HepG2 (cell line): ENCODE measurements around the gene CD300LG. TPM values are rescaled to one million over a fixed set of nuclear protein-coding genes. Genes with fewer than 3 reads are reported as not detected.

Experiments used
- ETV6 ChIP-seq: sonication (generic); formaldehyde crosslinking; conservative IDR thresholded peaks from 2 replicates; pipeline ENCODE4 v1.4.0; 2020; ENCODE audit warnings: missing genetic modification reagents
- FOXM1 ChIP-seq: sonication (generic); formaldehyde crosslinking; IDR thresholded peaks from 2 replicates; pipeline ENCODE4 v1.5.0; 2020; ENCODE audit warnings: missing genetic modification reagents
- FOXO1 ChIP-seq: sonication (generic); formaldehyde crosslinking; IDR thresholded peaks from 2 replicates; pipeline ENCODE4 v1.4.0; 2020; ENCODE audit warnings: missing genetic modification reagents
- ZNF460 ChIP-seq: sonication (generic); formaldehyde crosslinking; IDR thresholded peaks from 2 replicates; pipeline ENCODE4 v1.5.1; 2020; ENCODE audit warnings: missing genetic modification reagents, mild to moderate bottlenecking, borderline replicate concordance
- polyA plus RNA-seq, 8 experiments: library from polyadenylated mRNA; depleted of rRNA in 3 of 8; stranded (reverse) in 7 of 8; unstranded in 1 of 8; fragments of >200 nt; fragmentation: Illumina TruSeq in 4 of 8; extraction: Trizol in 4 of 8; gene quantifications; 2 replicates each; pipeline versions ENCODE4 v1.2.1 to v1.2.3, GENCODE V29; 2011 to 2016; ENCODE audit warnings: low read depth in 4 of 8, missing spikeins in 1 of 8, mixed read lengths in 1 of 8; ENCODE audit not compliant: insufficient read depth in 1 of 8
- total RNA-seq, 5 experiments: library from RNA; depleted of rRNA; stranded (reverse); fragments of >200 nt; fragmentation: Illumina TruSeq; extraction: Trizol; gene quantifications; 2 replicates each; pipeline ENCODE4 v1.2.3, GENCODE V29; 2016; ENCODE audit warnings: low read depth in 1 of 5
- TF ChIP-seq, protein P1 (sequence below): sonication (generic); formaldehyde crosslinking; IDR thresholded peaks from 2 replicates; pipeline ENCODE4 v1.8.0; 2022; ENCODE audit warnings: mild to moderate bottlenecking, missing genetic modification reagents; ENCODE audit not compliant: insufficient replicate concordance
- TF ChIP-seq, protein P2 (sequence below): sonication (generic); formaldehyde crosslinking; IDR thresholded peaks from 2 replicates; pipeline ENCODE4 v1.8.0; 2022; ENCODE audit warnings: low read depth, missing genetic modification reagents
- TF ChIP-seq, protein P3 (sequence below): sonication (generic); formaldehyde crosslinking; IDR thresholded peaks from 2 replicates; pipeline ENCODE4 v1.4.0; 2020; ENCODE audit warnings: mild to moderate bottlenecking, missing genetic modification reagents
- TF ChIP-seq, protein P4 (sequence below): sonication (generic); formaldehyde crosslinking; IDR thresholded peaks from 2 replicates; pipeline ENCODE4 v1.8.1; 2023; ENCODE audit warnings: mild to moderate bottlenecking, moderate library complexity, missing genetic modification reagents
- TF ChIP-seq, protein P5 (sequence below): sonication (generic); formaldehyde crosslinking; IDR thresholded peaks from 2 replicates; pipeline ENCODE4 v1.4.0; 2020; ENCODE audit warnings: missing genetic modification reagents, borderline replicate concordance

Gene CD300LG
- total and polyA plus RNA-seq, 2 of the 13 experiments (the other 11 are each of a cell fraction or from before 2014, with no cell fraction given) = not detected

DNA sequence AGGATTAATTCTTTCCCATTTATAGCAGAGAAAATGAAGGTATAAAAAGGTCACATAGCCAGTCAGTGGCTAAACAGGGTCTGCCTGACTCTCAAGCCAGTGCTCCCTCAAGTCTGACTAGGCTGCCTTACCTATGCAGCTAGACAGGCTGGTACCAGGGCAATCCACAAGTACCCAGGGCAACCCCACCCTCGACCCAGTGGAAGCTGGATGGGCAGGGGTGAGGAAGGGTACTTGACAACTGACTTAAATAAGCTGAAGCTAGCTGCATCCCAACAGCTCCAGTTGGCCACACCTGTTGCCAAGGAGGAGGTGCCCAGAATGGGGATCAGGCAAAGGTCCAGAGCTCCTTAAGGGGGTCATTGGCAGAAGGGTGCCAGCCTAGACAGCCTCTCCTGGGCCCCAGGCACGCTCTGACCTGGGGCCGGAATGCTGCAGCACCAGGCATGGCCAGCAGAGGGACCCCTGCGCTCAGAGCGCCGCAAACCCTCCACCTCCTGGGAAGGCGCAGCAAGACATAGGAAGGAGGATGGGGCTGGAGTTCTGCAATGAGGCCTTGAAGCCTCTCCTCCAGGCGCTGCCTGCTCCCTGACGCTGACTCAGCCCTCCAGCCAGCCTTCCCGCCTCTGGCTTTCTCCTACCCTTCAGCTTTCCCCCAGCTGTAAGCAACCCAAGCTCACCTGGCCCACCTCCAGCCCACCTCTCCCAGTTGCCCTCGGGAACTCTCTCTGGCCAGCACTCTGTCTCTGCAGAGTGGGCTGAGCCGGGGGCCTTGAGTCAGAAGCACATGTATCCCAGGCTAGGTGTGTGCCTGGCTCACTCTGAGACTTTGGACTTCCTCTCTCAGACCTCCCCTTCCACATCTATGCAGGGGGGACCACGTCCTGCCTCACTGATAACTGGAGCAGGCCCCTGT, 31.5 kb downstream of the CD300LG start (continued):
- TF ChIP-seq, protein P1, sequence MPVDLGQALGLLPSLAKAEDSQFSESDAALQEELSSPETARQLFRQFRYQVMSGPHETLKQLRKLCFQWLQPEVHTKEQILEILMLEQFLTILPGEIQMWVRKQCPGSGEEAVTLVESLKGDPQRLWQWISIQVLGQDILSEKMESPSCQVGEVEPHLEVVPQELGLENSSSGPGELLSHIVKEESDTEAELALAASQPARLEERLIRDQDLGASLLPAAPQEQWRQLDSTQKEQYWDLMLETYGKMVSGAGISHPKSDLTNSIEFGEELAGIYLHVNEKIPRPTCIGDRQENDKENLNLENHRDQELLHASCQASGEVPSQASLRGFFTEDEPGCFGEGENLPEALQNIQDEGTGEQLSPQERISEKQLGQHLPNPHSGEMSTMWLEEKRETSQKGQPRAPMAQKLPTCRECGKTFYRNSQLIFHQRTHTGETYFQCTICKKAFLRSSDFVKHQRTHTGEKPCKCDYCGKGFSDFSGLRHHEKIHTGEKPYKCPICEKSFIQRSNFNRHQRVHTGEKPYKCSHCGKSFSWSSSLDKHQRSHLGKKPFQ (CRISPR knock-in tag) = no peak
- TF ChIP-seq FOXO1 (CRISPR knock-in tag) = no peak
- TF ChIP-seq, protein P2, sequence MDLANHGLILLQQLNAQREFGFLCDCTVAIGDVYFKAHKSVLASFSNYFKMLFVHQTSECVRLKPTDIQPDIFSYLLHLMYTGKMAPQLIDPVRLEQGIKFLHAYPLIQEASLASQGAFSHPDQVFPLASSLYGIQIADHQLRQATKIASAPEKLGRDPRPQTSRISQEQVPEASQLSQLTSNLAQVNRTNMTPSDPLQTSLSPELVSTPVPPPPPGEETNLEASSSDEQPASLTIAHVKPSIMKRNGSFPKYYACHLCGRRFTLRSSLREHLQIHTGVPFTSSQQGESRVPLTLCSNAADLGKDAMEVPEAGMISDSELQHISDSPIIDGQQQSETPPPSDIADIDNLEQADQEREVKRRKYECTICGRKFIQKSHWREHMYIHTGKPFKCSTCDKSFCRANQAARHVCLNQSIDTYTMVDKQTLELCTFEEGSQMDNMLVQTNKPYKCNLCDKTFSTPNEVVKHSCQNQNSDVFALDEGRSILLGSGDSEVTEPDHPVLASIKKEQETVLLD = no peak
- TF ChIP-seq, protein P3, sequence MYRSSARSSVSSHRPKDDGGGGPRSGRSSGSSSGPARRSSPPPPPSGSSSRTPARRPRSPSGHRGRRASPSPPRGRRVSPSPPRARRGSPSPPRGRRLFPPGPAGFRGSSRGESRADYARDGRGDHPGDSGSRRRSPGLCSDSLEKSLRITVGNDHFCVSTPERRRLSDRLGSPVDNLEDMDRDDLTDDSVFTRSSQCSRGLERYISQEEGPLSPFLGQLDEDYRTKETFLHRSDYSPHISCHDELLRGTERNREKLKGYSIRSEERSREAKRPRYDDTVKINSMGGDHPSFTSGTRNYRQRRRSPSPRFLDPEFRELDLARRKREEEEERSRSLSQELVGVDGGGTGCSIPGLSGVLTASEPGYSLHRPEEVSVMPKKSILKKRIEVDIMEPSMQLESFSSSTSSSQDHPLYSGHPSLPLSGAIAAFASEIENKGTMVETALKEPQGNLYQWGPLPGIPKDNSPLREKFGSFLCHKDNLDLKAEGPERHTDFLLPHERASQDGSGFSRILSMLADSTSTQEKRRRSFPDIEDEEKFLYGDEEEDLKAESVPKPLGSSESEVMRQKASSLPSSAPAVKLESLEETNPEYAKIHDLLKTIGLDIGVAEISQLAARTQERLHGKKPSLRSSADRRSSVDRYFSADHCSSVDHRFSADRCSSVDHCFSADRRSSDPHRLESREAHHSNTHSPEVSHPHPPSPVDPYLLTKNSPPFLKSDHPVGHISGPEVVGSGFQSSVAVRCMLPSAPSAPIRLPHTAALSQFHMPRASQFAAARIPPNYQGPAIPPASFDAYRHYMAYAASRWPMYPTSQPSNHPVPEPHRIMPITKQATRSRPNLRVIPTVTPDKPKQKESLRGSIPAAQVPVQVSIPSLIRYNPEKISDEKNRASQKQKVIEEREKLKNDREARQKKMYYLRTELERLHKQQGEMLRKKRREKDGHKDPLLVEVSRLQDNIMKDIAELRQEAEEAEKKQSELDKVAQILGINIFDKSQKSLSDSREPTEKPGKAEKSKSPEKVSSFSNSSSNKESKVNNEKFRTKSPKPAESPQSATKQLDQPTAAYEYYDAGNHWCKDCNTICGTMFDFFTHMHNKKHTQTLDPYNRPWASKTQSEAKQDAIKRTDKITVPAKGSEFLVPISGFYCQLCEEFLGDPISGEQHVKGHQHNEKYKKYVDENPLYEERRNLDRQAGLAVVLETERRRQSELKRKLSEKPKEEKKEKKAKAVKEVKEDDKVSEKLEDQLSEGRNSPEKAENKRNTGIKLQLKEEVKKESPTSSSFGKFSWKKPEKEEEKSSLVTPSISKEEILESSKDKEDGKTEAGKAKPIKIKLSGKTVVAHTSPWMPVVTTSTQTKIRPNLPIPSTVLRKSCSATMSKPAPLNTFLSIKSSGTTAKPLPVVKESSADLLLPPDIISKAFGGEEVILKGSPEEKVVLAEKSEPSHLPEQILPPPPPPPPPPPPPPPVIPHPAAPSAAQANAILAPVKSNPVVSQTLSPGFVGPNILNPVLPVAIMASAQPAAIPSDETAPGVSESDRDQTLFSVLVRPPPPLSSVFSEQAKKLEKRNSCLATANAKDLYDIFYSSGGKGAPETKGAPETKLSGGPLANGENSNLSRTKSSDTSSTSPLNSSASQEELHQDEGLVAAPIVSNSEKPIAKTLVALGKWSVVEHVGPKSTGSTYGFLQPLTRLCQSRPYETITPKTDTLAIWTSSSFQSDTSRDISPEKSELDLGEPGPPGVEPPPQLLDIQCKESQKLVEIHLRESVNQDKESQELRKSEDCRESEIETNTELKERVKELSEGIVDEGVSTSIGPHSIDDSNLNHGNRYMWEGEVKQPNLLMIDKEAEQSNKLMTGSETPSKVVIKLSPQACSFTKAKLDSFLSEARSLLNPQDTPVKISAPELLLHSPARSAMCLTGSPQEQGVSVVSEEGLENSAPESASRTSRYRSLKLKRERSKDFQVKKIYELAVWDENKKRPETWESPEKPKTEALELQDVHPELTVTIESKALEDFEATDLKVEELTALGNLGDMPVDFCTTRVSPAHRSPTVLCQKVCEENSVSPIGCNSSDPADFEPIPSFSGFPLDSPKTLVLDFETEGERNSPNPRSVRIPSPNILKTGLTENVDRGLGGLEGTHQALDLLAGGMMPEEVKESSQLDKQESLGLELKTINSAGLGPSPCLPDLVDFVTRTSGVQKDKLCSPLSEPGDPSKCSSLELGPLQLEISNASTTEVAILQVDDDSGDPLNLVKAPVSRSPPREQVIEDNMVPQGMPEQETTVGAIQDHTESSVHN (CRISPR knock-in tag) = no peak
- TF ChIP-seq, protein P4, sequence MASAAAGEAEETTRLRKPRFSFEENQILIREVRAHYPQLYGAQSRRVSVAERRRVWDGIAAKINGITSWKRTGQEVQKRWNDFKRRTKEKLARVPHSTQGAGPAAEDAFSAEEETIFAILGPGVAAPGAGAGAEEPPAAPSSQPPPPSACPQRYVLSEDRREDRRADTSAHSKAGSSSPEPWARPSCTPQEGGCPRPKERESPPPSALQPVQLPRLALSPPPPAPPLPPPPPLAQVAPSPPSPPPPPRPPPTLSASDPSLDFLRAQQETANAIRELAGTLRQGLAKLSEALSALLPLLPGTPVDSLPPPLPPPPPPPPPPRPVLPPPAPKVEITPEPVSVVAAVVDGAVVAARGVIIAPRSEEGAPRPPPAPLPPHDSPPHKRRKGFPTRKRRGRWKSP (CRISPR knock-in tag) = no peak
- no peak for TF ChIP-seq FOXM1 (CRISPR knock-in tag)
- no peak for TF ChIP-seq ZNF460 (CRISPR knock-in tag)
- no peak for TF ChIP-seq ETV6 (CRISPR knock-in tag)
- TF ChIP-seq, protein P5, sequence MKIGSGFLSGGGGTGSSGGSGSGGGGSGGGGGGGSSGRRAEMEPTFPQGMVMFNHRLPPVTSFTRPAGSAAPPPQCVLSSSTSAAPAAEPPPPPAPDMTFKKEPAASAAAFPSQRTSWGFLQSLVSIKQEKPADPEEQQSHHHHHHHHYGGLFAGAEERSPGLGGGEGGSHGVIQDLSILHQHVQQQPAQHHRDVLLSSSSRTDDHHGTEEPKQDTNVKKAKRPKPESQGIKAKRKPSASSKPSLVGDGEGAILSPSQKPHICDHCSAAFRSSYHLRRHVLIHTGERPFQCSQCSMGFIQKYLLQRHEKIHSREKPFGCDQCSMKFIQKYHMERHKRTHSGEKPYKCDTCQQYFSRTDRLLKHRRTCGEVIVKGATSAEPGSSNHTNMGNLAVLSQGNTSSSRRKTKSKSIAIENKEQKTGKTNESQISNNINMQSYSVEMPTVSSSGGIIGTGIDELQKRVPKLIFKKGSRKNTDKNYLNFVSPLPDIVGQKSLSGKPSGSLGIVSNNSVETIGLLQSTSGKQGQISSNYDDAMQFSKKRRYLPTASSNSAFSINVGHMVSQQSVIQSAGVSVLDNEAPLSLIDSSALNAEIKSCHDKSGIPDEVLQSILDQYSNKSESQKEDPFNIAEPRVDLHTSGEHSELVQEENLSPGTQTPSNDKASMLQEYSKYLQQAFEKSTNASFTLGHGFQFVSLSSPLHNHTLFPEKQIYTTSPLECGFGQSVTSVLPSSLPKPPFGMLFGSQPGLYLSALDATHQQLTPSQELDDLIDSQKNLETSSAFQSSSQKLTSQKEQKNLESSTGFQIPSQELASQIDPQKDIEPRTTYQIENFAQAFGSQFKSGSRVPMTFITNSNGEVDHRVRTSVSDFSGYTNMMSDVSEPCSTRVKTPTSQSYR (CRISPR knock-in tag) = no peak
